IPS-18a (cell line): ENCODE measurements around the gene CDS2.

Source experiments
- H3K27ac ChIP-seq: one replicate; pipeline ENCODE4 v1.5.1; 2013; ENCODE audit warnings: low read length
- H3K27me3 ChIP-seq: one replicate; pipeline ENCODE4 v1.6.1; 2013; ENCODE audit warnings: mild to moderate bottlenecking, low read length; ENCODE audit not compliant: control insufficient read depth, insufficient read depth
- H3K36me3 ChIP-seq: one replicate; pipeline ENCODE4 v1.6.1; 2013; ENCODE audit warnings: low read depth, low read length; ENCODE audit not compliant: control insufficient read depth
- H3K4me1 ChIP-seq: one replicate; pipeline ENCODE4 v1.6.1; 2013; ENCODE audit warnings: low read depth, low read length; ENCODE audit not compliant: control insufficient read depth
- H3K4me3 ChIP-seq: one replicate; pipeline ENCODE4 v1.5.1; 2013; ENCODE audit warnings: low read length
- H3K9ac ChIP-seq: one replicate; pipeline ENCODE4 v1.6.1; 2013; ENCODE audit warnings: mild to moderate bottlenecking, low read length, moderate library complexity
- H3K9me3 ChIP-seq: one replicate; pipeline ENCODE4 v1.6.1; 2013; ENCODE audit warnings: low read depth, low read length; ENCODE audit not compliant: control insufficient read depth

CDS2 gene

GRCh38 chr20:5141615-5142014, 14.8 kb downstream of the CDS2 start:
- no peaks in the 10 kb centered on the region for H3K9me3 ChIP-seq
- no peak overlapping the region for H3K9ac ChIP-seq
- H3K4me3 ChIP-seq, result no peak overlapping the region
- no peak overlapping the region for H3K27ac ChIP-seq
- H3K4me1 ChIP-seq, result no peaks in the 10 kb centered on the region
- H3K36me3 ChIP-seq, result no peaks in the 10 kb centered on the region
- no peaks in the 10 kb centered on the region for H3K27me3 ChIP-seq

DNA sequence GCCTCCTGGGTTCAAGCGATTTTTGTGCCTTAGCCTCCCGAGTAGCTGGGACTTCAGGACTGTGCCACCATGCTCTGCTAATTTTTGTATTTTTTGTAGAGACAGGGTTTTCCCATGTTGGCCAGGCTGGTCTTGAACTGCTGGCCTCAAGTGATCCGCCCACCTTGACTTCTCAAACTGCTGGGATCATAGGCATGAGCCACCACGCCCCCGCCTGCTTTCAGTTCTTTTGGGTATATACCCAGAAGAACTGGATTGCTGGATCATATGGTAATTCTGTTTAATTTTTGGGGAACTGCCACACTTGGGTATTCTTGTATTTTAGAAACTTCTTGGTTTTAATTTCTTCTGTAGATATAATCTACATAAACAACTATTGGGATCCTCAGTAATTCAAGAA, 17.0 kb downstream of the CDS2 start:
- H3K9ac ChIP-seq, result no peak overlapping the region
- H3K36me3 ChIP-seq, result no peaks in the 10 kb centered on the region
- H3K27ac ChIP-seq, result no peak overlapping the region
- no peaks in the 10 kb centered on the region for H3K27me3 ChIP-seq
- no peaks in the 10 kb centered on the region for H3K9me3 ChIP-seq
- no peaks in the 10 kb centered on the region for H3K4me1 ChIP-seq
- H3K4me3 ChIP-seq, result no peak overlapping the region

- no peaks in the 10 kb centered on the region for H3K36me3 ChIP-seq
- H3K4me3 ChIP-seq, result no peak overlapping the region
- no peaks in the 10 kb centered on the region for H3K4me1 ChIP-seq
- no peak overlapping the region for H3K27ac ChIP-seq
- H3K9ac ChIP-seq, result no peak overlapping the region
- H3K9me3 ChIP-seq, result no peaks in the 10 kb centered on the region
- no peaks in the 10 kb centered on the region for H3K27me3 ChIP-seq
Measured at GRCh38 chr20:5145365-5146098, 18.7 kb downstream of the CDS2 start.

- no peak overlapping the region for H3K4me3 ChIP-seq
- no peak overlapping the region for H3K9ac ChIP-seq
- H3K36me3 ChIP-seq, result no peaks in the 10 kb centered on the region
- H3K27me3 ChIP-seq, result no peaks in the 10 kb centered on the region
- H3K4me1 ChIP-seq, result no peaks in the 10 kb centered on the region
- H3K9me3 ChIP-seq, result no peaks in the 10 kb centered on the region
- H3K27ac ChIP-seq, result no peak overlapping the region
Measured at GRCh38 chr20:5146099-5146668, 19.4 kb downstream of the CDS2 start.

DNA sequence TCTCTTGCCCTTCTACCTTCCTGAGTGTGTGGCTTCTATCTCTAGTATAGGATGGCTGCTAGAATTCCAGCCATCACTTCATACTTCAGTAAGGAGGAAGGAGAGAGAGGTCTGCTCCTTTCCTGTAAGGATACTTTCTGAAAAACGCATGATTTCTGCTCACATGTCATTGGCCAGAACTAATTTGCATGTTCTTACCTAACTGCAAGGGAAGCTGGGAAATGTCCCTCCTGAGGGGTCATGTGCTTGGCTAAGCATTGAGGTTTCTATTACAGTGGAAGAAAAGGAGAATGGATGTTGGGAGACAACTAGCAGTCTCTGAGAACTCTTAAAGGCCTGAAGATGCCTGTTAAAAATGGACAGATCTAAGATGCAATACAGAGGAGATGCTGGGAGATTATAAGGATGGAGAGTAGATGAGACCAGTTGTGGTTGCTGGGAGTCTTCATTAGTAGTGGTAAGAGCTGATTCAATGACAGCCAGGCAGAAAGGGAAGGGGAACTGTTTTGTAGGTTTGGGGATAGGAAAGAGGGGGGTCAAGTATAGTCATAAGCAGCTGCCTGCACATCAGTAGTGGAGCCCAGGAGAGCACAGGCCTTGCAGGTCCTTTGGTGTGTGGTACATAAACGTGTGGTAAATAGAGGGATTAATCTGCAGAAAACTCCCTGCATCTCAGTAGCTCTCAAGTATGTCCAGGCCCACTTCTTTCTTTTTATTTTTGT, 20.2 kb downstream of the CDS2 start:
- H3K4me3 ChIP-seq, result no peak overlapping the region
- no peak overlapping the region for H3K27ac ChIP-seq
- no peak overlapping the region for H3K9ac ChIP-seq
- H3K27me3 ChIP-seq, result no peaks in the 10 kb centered on the region
- H3K36me3 ChIP-seq, result no peaks in the 10 kb centered on the region
- no peaks in the 10 kb centered on the region for H3K9me3 ChIP-seq
- no peaks in the 10 kb centered on the region for H3K4me1 ChIP-seq

DNA sequence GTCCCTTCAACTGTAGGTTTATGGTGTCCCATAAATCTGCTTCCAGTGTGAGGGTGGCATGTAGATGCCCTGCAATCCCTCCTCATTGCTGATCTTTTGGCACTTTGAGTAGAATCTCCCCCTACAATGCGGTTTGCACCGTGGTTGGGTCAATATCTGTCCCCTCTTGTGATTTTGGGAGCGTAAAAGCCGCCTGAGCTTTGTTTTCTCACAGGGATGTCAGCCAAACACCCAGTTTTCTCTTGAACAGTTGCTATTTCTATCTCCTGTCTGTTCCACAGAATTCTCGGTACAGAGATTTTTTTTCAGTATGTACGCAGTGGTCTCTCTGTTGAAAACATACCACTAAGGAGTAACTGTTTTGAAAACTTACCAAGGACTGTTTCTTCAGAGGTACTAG, 21.8 kb downstream of the CDS2 start:
- no peak overlapping the region for H3K4me3 ChIP-seq
- no peak overlapping the region for H3K9ac ChIP-seq
- no peaks in the 10 kb centered on the region for H3K9me3 ChIP-seq
- no peaks in the 10 kb centered on the region for H3K27me3 ChIP-seq
- no peaks in the 10 kb centered on the region for H3K36me3 ChIP-seq
- no peaks in the 10 kb centered on the region for H3K4me1 ChIP-seq
- no peak overlapping the region for H3K27ac ChIP-seq

DNA sequence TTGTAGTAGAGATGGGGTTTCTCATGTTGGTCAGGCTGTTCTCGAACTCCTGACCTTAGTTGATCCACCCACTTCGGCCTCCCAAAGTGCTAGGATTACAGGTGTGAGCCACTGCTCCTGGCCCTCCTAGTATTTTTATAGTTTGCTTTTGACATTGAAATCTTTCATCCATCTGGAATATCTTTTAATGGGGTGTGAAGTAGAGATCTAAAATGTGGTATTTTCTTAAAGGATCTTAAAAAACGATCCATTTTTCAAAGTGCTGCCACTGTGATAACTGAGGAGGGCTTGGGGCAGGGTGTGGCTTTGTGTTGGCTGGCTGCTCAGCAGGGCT, 23.1 kb downstream of the CDS2 start:
- Histone ChIP-seq H3K36me3 (no peaks in the 10 kb centered on the region), H3K27me3 (no peaks in the 10 kb centered on the region), H3K27ac (no peak overlapping the region), H3K9me3 (no peaks in the 10 kb centered on the region), H3K4me3 (no peak overlapping the region), H3K4me1 (no peaks in the 10 kb centered on the region), H3K9ac (no peak overlapping the region)

DNA sequence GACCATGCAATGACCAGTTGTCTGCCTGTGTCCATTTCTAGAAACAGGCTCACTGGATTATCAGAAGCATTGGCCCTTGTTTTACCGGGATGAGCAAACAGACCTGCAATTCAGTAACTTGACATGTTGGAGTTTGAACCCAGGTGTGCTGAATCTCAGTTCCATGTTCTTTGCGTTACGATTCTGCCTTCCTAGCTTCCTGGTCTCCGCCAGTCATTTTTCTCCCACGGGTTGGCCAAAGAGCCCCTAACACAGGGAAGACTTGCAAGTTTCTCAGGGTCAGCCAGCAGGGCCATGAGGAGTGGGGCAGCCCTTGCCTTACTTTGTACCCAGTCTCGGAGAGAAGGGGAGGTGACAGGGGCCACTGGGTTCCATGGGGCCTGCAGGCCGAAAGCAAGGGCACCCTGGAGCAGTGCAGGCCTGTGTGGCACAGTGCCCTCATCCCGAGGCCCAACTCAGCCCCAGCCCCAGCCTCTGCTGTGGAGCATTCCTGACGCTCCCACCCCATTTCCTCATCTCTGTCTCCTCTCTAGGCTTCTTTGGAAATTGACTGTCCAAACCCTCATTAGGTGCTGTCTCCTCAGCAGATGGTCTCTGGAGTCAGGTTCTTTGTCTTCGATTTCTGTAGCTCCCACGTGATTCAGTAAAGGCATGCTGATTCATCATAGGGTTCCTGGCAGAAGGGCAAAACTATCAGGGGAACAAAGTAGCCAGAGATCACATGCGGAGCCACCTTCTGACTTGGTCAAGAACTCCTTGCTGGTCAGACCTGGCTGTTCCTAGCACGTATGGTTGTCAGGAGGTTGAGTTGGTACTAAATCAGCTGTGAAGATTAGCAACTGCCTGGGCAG, 23.6 kb downstream of the CDS2 start:
- no peaks in the 10 kb centered on the region for H3K27me3 ChIP-seq
- H3K9ac ChIP-seq, result no peak overlapping the region
- no peaks in the 10 kb centered on the region for H3K4me1 ChIP-seq
- no peak overlapping the region for H3K4me3 ChIP-seq
- H3K36me3 ChIP-seq, result no peaks in the 10 kb centered on the region
- H3K27ac ChIP-seq, result no peak overlapping the region
- no peaks in the 10 kb centered on the region for H3K9me3 ChIP-seq

DNA sequence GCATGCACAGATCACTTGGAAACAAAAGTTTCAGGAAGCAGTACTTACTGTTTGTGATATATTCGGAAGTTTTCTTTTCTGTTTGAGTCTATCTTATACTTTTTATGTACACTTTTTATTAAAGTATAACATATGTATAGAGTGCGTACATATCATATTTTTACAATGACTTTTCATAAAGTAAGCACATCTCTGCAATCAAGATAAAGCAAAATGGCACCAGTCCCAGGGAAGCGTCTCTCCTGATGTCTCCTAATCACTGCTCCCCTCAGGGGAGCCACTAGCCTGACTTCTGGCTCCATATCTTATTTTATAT, 26.3 kb downstream of the CDS2 start:
- Histone ChIP-seq H3K27me3 (no peaks in the 10 kb centered on the region), H3K27ac (no peak overlapping the region), H3K9ac (no peak overlapping the region), H3K9me3 (no peaks in the 10 kb centered on the region), H3K4me1 (no peaks in the 10 kb centered on the region), H3K36me3 (no peaks in the 10 kb centered on the region), H3K4me3 (no peak overlapping the region)

- H3K4me1 ChIP-seq, result no peaks in the 10 kb centered on the region
- H3K9ac ChIP-seq, result no peak overlapping the region
- H3K27me3 ChIP-seq, result no peaks in the 10 kb centered on the region
- H3K4me3 ChIP-seq, result no peak overlapping the region
- H3K36me3 ChIP-seq, result no peaks in the 10 kb centered on the region
- H3K27ac ChIP-seq, result no peak overlapping the region
- H3K9me3 ChIP-seq, result no peaks in the 10 kb centered on the region
Measured at GRCh38 chr20:5153612-5154542, 27.1 kb downstream of the CDS2 start.

DNA sequence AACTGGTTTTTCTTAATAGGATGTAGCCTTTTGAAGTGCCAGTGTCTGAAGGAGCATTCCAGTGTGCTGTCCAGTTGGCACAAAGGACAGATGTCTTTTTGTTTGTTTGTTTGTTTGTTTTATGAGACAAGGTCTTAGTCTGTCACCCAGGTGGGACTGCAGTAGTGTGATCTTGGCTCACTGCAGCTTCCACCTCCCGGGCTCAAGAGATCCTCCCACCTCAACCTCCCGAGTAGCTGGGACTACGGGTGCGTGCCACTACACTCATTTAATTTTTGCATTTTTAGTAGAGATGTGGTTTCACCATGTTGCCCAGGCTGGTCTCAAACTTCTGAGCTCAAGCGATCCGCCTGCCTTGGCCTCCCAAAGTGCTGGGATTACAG, 27.7 kb downstream of the CDS2 start:
- Histone ChIP-seq H3K36me3 (no peaks in the 10 kb centered on the region), H3K9ac (no peak overlapping the region), H3K9me3 (no peaks in the 10 kb centered on the region), H3K27me3 (no peaks in the 10 kb centered on the region), H3K4me3 (no peak overlapping the region), H3K27ac (no peak overlapping the region), H3K4me1 (no peaks in the 10 kb centered on the region)
